HG02759 (cell line): ENCODE data around the gene NTRK2.

Experiments used
- ATAC-seq: cut with Tn5 transposase; IDR thresholded peaks from one replicate; pipeline ENCODE4 v1.9.1; 2021; ENCODE audit warnings: mild to moderate bottlenecking, moderate library complexity; ENCODE audit not compliant: unreplicated experiment

NTRK2 gene

DNA sequence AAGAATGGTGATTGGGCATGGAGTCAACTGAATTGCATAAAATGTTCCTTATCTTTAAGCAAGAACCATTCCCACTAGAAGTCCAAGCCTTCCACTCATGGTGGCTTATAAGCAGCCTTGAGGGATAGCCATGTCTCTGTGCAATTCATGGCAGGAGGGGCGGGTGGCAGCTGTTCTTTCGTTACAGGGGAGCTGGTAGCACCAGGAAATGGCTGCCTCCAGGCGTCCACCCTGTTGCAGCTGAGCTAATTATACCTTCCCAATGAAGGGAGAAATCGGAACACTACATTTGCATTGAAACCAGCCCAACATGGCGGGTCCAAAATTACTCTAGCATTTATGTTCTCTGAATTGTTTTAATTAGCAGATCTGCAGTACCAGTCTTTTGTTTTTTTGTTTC lies 289.8 kb downstream of the NTRK2 start:
- ATAC-seq: no peak

DNA sequence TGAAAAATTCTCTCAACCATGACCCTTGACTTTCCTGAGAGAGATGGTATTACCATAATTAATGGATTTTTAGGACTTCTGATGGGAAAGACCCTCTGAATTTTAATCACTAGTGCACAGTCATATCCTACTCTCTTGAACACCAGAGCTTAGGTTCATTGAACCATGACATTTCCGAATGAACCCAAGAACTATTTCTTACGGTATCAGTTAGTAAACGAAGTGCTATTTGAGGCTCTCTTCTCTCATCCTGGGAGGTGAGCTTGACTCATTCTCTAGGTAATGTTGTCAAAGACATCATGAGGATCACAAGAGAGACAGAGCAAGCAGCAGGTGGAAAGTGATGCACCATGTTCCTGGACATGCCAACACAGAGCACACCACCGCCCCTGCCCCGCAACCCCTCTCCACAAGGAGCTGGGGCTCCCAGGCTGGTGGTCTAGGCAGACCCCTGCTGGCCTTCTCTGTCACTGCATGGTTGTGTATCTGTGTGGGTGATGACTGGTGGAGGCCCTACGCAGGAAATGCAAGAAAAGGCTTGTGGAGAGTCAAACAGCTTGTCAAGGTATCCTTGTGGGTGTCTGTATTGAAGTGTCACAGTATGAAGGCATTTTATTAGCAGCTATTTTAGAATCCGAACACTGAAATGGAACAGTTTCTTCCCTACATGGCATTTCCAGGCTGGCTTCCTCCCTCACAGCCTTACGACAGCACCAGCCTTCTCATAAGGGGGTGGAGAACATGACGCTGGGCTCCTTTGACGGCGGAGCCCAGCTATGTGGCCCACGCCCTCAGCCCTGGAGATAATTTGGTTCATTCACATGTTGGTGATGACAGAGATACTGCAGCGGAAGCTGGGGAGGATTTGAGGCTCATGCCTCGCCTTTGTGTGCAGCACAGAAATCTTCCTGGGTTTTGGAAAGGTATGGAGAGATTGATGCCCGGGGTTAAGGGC lies 297.6 kb downstream of the NTRK2 start:
- ATAC-seq: no peak

DNA sequence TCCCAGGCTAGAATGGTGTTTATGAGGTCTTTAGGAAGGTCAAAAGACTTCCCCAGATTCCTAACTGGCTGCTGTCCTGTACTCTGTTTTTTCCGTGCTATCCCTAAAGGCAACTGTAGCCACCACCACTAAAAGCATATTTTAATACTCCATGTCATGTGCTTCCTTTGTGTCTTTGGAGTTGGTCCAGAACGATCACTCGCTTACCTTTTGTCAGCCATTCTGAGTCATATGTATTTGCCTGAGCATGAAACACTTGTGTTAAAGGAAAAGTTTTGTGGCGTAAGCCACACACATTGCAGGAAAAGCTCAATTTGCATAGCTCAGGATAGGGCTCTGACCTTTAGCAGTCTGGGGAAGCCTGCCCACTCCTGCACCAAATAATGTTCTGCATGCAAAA lies 299.6 kb downstream of the NTRK2 start:
- ATAC-seq: no peak

DNA sequence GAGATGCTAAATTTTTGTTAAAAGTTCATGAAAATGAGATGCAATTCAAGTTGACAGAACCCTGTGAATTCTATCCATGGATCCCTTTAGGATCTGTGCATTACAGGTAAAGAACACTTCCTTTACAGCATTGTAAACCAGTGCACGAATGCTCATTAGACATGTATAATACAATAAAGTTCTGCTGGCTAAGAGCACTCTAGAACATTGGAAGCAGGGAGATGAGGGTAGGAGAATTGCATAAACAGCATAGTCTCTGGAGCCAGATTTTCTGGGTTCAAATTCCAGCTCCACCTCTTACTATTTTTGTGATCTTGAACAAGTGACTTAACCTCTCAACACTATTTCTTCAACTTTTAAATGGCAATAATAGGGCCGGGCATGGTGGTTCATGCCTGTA lies 300.2 kb downstream of the NTRK2 start:
- ATAC-seq: no peak

DNA sequence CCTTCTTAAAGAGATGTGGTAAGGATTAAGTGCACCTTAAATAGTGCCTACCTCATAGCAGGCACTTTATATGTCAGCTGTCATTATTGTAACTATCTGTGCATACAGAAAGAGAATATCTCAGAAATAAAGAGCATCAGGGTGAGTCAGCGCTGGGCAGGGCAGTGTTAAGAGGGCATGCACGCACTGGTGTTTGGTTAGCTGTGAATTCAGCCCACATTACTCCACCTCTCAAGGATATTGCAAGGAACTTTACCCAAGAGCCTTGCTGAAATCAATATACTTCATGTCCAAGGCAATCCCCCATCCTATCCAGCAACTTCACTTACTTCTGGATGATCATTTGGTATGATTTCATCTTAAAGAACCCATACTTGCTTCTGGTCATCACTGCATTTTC lies 300.9 kb downstream of the NTRK2 start:
- no peak for ATAC-seq

DNA sequence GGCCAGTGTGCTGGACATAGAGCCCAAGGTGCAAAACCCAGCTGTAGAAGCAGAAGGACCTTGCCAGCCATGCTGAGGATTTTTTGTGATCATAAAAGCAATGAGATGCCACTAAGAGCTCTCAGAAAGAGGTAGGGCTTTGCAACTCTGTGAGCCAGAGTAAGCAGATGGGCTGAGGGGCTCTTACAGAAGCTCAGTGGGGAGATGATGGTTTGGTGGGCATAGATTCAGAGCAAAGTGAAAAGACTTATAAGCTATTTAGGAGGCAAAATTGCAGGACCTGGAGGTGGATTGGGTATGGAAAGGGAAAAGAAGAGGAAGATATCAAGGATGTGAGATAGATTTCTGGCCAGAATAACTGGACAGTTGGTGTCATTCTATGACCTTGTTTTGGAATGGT lies 302.0 kb downstream of the NTRK2 start:
- ATAC-seq: no peak

DNA sequence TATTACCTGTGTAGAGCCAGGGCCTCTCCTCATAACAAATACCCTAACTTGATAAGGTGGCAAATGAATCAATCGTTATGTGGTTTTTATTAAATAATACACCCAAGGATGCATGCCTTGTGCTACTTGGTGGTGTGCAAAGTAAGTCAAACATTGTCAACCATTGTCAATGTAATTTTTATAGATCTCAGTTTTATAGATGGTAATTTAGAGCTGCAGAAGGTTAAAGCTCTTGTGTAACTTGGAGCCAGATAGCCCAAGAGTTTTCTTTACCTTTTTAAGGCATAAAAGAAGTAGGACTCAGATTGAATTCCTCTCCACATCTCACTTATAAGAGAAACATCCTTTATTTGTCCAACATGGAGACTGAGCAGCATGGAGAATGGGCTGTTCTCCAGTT lies 304.7 kb downstream of the NTRK2 start:
- no peak for ATAC-seq

DNA sequence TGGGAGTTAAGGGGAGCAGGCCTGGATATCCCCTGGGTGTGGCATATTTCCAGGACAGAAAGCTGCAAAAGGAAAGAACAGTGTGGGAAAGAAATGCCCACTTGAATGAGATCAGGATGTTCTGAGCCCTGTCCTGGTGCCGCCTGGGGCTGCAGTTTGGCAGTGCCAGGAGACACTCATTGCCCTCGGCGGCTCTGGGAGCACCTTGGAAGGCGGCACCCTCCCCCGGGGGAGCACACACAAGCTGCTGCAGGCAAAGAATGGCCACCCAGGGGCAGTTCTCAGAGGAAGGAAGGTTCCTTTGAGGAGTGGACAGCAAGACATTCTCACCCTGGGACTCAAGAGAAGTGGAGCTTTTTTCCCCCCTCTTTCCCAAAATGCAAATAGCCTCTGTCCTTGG lies 305.3 kb downstream of the NTRK2 start:
- ATAC-seq: no peak

DNA sequence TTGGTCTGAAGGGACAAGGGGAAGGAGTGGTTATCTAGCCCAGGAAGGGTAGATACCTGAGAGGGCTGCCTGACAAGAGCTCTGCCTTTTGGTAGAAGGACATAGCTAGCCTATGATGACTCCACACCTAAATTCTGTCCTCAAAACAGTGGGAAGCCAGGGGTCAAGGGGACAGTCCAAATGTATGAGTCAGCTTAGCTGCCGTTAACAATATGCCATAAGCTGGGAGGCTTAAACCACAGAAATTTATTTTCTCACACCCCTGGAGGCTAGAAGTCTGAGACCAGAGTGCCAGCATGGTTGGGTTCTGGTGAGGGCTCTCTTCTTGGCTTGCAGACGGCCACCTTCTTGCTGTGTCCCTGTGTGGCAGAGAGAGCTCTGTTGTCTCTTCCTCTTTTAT lies 306.4 kb downstream of the NTRK2 start:
- ATAC-seq: no peak

DNA sequence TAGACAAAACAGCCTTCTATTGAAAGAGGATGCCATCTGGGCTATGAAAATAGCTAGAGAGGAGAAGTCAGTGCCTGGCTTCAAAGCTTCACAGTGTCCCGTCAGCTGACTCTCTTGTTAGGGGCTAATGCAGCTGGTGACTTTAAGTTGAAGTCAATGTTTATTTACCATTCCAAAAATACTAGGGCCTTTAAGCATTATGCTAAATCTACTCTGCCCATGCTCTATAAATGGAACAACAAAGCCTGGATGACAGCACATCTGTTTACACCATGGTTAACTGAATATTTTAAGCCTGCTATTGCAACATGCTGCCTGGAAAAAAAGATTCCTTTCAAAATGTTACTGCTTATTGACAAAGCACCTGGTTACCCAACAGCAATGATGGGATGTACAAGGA lies 309.1 kb downstream of the NTRK2 start:
- ATAC-seq: no peak

DNA sequence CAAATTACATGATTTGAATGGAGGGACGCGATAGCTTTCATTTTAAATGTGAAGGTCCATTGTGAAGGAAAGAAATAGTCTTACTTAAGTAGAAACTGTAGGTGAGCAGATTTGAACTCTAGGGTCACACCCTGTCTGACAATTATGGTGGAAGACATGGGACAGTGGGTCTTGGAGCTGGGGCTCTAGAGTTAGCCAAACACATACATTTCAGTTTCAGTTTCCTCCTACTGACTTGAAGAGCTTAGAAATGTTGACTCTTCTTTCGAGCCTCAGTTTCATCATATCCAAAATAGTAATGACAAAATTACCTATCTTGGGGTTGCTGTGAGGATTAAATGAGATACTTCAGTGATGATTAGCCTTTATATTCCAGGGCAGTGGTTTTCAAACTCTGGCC lies 314.2 kb downstream of the NTRK2 start:
- ATAC-seq: no peak

DNA sequence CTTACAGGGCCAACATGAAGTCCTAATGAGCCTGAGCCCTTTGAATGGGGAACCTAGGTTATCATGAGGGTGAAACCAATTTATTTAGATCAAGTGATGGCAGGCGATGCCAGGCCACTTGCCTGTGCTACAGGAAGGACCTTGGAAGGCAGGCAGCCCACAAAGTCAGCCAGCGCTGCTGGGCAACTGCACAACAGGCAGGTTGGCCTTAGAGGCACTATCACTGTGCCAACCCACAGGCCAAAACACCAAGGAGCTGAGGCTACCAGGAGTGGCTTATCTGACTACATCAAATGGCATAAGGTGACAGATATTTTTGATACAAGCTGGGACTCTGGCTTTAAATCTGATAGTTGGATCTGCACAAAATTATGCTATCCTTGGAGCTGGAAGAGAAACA lies 319.1 kb downstream of the NTRK2 start:
- ATAC-seq: no peak

DNA sequence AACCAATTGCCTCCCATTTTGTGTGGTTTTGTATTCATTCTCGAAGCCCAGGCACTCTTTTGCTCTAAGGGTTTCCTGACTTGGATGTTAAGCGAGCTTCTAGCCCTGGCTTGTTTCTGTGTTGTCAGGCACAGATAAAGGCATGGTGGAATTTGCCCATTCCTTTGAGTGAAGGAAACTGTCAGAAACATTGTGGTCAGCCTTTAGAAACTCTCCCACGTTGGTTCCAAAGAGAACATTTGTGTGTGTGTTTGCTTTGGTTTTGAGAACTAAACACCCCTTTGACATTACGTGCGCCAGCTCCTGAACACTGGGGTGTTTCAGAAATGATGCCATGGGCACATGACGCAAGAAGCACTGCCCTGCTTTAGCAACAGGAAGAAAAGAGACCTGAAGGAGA lies 320.9 kb downstream of the NTRK2 start:
- ATAC-seq: no peak

DNA sequence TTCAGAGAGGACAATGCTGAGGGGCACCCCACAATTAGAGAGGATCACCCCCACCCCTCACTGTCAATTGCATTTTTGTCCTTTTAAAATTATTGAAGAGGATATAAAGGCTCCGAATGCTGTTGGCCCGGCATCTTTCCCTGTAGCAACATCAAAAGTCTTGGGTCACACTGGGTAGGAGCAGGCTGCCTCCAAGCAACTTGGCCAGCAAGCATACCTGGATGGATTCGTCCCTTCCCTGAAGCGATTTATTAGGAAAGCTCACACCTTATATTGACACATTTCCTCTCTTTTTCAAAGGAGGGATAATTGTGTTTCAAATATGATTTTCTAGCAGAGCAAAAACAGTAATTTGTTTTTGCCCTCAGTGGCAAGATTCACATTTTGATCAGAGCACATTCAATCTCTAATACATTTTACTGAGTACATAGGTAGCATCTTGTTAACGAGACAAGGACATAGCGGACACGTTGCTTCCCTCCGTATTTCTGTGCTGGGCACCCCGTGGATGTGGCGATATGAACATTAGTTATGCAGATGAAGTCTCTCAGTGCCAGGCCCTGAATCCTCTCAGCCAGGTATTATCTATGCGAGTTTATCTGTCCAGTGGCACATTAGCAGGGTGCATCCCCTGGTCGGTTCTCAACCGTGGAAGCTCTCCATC lies 321.5 kb downstream of the NTRK2 start:
- ATAC-seq: no peak

DNA sequence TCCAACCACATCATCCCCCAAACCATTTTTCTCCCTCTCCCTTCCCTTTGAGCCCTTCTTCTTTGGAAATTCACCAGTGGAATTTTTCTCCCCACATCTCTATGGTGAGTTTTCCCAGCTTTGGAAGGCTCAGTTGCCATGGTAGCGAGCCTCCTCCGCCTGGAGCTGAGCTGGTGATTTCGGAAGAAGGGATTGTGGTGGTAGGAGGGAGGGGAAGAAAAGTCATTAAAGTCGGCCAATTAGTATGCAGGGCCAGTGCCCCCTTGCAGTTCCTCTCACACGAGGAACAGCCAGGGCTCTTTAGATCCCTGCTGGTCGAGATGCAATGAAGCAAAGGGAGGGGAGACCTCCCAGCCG lies 322.0 kb downstream of the NTRK2 start:
- ATAC-seq: no peak

DNA sequence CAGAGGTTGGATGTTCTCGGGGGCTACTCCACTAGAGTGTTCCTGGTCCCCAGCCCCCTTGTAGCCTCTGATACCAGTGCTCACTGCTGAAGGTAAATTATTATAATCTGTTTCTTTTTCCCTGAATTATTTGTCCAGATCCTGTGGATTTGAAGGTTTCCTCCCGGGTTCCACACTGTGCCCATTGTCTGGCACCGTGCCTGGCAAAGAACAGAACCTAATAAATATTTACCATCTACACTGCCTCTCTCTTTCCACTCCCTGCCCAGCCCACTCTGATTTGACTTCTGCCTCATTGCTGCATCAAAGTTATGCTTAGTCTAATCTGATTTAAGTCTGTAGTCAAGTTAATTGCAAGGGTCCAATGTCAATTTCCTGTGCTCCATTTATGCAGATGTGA lies 322.9 kb downstream of the NTRK2 start:
- no peak for ATAC-seq

DNA sequence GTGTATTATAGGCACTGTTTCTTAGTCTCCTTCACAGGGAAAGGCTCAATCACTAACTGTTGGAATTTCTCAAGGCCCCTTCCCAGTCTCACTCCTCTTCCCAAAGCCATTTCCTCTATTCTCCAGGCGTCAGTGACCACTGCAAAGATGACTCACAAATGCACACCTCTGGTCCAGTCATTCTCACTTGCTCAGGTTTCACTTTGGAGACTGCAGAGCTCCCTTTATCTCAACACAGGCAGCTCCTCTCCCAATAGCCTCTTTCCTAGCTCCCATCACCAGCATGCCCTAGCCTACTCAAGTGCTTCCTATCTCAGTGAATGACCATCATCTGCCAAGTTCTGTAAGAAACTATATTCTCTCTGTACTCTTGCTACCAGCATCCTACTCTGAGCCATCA lies 323.6 kb downstream of the NTRK2 start:
- no peak for ATAC-seq

DNA sequence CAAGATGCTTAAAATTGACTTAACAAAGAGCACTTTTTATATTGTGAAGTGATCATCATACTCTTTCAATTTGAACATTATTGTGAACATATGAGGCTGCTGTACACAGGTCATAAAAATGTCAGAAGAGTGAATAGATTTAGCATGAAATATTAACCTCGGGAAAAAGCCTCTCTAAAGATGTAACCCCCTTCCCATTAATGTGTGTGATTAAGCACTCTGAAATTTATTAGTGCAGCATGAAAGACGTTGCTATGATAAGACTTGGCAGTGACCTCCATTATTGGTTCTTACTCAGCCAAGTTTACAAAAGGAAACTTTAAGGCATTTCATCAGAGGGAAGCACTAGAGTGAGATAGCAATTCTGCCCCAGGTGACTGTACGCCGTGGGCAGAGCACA lies 326.5 kb downstream of the NTRK2 start:
- no peak for ATAC-seq

DNA sequence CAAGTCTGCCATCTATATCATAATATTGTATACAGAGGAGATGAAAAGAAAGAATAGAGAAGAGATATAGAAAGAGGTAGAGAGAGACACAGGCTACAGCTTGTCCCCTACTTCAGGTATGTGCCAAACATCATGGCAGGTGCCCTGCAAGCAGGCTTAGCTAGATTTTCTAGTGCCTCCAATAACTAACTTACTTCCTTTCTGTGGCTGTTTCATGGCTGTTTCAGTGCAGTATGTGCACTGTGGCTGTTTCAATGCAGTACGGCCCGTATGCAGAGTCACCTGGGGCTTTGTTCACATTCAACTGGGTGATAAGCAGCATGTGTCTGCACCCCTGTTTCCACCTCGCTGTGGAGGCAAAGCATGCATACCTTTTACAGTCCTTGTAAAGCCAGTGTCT lies 327.2 kb downstream of the NTRK2 start:
- ATAC-seq: no peak

DNA sequence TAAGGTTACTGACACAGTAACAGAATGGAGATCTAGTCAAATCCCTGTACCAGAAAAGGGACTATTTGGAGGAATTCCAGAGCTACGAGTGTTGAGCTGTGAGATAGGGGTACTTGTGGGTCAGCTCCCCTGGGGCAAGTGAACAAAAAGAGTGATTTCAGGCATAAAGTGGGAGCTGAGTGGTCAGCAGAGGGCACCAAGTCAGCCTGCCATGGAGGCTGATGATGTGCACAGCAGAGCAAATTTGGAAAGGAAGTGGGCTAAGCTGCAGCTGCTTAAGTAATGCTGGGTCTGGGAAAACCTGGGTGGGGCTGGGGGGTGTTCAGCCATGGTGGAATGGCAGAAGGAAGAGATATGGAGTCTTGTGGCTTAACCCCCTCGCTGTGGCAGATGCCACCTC lies 327.9 kb downstream of the NTRK2 start:
- ATAC-seq: no peak

DNA sequence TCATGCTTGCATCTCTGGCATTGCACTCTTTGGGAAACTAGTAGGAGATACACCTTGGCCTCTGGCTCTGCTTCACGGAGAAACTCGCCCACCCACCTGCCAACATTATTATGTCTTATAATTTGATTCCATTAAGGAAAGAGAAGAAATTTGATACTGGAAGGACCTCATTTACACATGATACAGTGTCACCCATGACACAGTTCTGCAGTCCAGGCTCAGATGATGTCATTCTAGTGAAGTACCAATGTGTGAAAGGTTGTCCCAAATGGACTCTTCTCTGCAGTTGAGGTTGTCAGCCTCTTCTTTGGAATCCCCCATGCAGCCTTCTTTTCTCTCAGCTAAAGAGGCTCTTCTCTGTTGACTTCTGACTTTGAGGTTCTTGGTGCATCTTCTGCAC lies 329.1 kb downstream of the NTRK2 start:
- ATAC-seq: no peak

DNA sequence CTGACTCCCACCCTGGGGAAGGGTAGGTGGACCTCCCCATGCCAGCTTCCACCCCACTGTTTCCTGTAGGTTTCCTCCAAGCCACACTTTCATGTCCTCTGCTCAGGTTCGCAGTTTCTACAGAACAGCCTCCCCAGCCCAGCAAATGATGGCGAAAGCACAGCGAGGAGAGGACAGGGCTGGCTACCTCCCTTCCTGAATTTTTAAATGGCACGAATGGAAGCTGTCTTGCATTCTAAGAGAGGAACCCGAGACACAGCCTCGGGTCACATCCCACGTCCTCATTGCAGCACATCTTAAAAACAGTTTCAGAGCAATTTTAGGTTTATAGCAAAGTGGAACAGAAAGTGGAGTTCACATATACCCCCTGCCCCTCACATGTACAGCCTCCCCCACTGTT lies 330.3 kb downstream of the NTRK2 start:
- ATAC-seq: no peak

DNA sequence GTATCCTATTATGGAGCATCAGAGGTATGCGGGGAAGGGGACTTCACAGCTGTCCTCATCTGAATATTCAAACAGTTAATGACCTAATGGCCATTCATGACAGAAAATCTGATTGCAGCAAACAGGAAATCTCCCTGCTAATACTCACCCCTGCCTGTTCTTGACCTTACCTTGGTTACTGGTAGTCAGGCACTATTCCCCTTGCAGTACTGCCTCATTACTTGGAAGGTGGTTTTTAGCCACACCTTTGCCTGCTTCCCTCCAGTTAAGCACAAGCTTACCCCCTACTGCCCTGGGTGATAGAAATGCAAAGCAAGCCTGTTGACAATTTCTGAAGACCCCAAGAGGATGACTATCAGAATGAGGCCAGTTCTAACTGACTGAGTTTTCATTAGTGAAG lies 332.4 kb downstream of the NTRK2 start:
- no peak for ATAC-seq
